ENCODE measurements around the gene SERPINI1. TPM values are rescaled to one million over a fixed set of nuclear protein-coding genes. Genes with fewer than 3 reads are reported as not detected.
A peak's percentile ranks its signal among the peaks of the same experiment; 100 is the strongest.

The SERPINI1 gene
- total and polyA plus RNA-seq, 9 of the 15 experiments (the other 6 are each of a cell fraction or from before 2014, with no cell fraction given): 1.6 to 9.9 (median 3.5) TPM

DNA sequence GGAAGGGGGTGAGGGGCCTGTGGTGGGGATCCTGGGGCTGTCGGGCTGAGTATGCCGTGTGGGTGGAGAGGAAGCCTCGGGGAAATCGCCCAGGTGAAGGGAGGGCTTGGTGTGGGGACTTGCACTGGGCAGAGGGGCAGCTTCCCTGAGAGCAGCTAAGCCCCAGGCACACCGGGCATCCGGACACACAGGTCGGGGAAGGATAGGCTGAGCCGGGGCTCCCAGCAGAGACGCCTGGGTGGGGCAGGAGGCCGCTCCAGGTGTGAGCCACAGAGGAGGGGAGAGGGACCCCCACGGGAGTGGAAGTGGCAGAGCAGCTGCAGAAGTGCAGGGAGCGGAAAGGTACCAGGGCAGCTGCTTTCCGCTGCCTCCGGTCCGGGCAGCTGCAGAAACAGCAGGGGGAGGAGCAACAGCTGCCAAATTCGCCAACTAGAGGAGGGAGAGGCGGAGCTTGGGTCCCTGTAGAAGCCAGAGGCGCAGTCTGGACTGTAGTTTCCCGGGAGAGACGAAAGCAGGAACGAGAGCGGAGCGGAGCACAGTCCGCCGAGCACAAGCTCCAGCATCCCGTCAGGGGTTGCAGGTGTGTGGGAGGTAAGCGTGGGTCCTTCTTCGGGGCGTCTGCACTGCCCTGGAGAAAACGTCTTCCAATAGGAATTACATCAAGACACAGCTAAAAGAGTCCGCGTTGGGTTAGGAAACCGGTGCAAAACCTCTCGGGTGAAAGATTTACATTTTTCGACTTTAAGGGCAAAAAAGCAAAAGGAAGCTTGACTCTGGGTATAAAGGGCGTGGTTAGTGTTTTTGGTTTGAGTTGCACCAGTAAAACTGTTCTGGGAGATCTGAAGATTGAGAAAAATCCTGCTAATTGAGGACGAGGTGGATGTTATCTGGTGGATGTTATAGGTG lies at the start of gene SERPINI1 (continued):
- TF ChIP-seq TOE1 (IDR thresholded peaks at IDR 0.05; ENCODE audit: borderline replicate concordance) (peak; percentile 40; the same call in 1 of the 2 replicates), TOE1 (CRISPR knock-in tag; IDR thresholded peaks at IDR 0.05; ENCODE audit: borderline replicate concordance, low read depth) (no peak), HDAC8 (tag; IDR thresholded peaks at IDR 0.05) (no peak), SOX6 (IDR thresholded peaks at IDR 0.05) (no peak), NFATC3 (IDR thresholded peaks at IDR 0.05) (no peak), CBFA2T2 (conservative IDR thresholded peaks at IDR 0.05) (0 out of 2 replicates have a peak, but pooled peaks have one; percentile 16), PML (IDR thresholded peaks at IDR 0.05; ENCODE audit: low read length) (no peak; the same call in 1 of the 2 replicates), U2AF1 (optimal IDR thresholded peaks at IDR 0.05; ENCODE audit: low read depth, low read length) (no peak), CHCHD3 (CRISPR knock-in tag; IDR thresholded peaks at IDR 0.05) (no peak), ZZZ3 (IDR thresholded peaks at IDR 0.05) (no peak), TFAM (CRISPR knock-in tag; conservative IDR thresholded peaks at IDR 0.05) (no peak), PKNOX1 (IDR thresholded peaks at IDR 0.05) (peak; percentile 4; the same call in 1 of the 2 replicates), TRIM24 (IDR thresholded peaks at IDR 0.05) (no peak), BDP1 (IDR thresholded peaks at IDR 0.05; ENCODE audit: insufficient read depth, insufficient read length) (no peak), ZNF354B (CRISPR knock-in tag; IDR thresholded peaks at IDR 0.05) (no peak), ZNF583 (CRISPR knock-in tag; IDR thresholded peaks at IDR 0.05) (no peak), ELK3 (CRISPR knock-in tag; IDR thresholded peaks at IDR 0.05) (no peak), ATF1 (CRISPR knock-in tag; IDR thresholded peaks at IDR 0.05) (no peak), ATF1 (tag; IDR thresholded peaks at IDR 0.05) (no peak), NFRKB (IDR thresholded peaks at IDR 0.05; ENCODE audit: low read depth) (no peak), ZNF699 (CRISPR knock-in tag; IDR thresholded peaks at IDR 0.05; ENCODE audit: insufficient replicate concordance) (no peak), FUS (optimal IDR thresholded peaks at IDR 0.05; ENCODE audit: low read depth, low read length) (no peak), SMARCC2 (IDR thresholded peaks at IDR 0.05; ENCODE audit: low read depth) (peak; percentile 30; the same call in 1 of the 2 replicates), CREB3L1 (IDR thresholded peaks at IDR 0.05; ENCODE audit: borderline replicate concordance, low read depth) (no peak), FOXA1 (IDR thresholded peaks at IDR 0.05; ENCODE audit: borderline replicate concordance) (no peak)
- TF ChIP-seq, protein P1, sequence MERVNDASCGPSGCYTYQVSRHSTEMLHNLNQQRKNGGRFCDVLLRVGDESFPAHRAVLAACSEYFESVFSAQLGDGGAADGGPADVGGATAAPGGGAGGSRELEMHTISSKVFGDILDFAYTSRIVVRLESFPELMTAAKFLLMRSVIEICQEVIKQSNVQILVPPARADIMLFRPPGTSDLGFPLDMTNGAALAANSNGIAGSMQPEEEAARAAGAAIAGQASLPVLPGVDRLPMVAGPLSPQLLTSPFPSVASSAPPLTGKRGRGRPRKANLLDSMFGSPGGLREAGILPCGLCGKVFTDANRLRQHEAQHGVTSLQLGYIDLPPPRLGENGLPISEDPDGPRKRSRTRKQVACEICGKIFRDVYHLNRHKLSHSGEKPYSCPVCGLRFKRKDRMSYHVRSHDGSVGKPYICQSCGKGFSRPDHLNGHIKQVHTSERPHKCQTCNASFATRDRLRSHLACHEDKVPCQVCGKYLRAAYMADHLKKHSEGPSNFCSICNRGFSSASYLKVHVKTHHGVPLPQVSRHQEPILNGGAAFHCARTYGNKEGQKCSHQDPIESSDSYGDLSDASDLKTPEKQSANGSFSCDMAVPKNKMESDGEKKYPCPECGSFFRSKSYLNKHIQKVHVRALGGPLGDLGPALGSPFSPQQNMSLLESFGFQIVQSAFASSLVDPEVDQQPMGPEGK (CRISPR knock-in tag; IDR thresholded peaks at IDR 0.05; ENCODE audit: borderline replicate concordance): no peak

All from K562 (cell line).